ENCODE results near the gene ADAT2. TPM values are rescaled to one million over a fixed set of nuclear protein-coding genes. Genes with fewer than 3 reads are reported as not detected.

ADAT2 gene
- polyA plus RNA-seq, 3 donors: 0.08 to 9.7 (median 0.51) TPM

DNA sequence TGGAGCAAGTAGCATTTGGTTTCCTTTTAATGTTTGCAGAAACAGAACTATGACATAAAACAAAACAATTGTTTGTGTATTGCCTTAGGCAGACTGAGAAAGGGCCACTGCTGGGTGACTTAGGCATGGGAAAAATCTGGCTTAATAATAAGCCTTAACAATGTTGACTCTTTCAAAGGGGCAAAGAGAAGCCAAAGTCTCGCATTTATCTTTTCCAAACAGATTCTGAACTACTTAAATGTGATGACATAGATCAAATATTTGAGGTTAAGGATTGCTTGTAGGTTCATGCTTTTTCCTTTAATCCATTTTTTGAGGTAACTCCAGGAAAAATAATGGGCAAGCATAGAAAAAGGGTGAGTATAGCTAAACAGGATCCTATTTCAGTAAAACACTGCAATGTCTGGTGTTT lies 39.6 kb downstream of the ADAT2 start:
- TF ChIP-seq, protein P1, sequence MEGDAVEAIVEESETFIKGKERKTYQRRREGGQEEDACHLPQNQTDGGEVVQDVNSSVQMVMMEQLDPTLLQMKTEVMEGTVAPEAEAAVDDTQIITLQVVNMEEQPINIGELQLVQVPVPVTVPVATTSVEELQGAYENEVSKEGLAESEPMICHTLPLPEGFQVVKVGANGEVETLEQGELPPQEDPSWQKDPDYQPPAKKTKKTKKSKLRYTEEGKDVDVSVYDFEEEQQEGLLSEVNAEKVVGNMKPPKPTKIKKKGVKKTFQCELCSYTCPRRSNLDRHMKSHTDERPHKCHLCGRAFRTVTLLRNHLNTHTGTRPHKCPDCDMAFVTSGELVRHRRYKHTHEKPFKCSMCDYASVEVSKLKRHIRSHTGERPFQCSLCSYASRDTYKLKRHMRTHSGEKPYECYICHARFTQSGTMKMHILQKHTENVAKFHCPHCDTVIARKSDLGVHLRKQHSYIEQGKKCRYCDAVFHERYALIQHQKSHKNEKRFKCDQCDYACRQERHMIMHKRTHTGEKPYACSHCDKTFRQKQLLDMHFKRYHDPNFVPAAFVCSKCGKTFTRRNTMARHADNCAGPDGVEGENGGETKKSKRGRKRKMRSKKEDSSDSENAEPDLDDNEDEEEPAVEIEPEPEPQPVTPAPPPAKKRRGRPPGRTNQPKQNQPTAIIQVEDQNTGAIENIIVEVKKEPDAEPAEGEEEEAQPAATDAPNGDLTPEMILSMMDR (IDR thresholded peaks at IDR 0.05): no peak
- Histone ChIP-seq H3K4me2 (replicated peaks; ENCODE audit: extremely low read depth, low read length, poor library complexity, severe bottlenecking) (no peak overlapping the region), H2AFZ (ENCODE audit: insufficient read depth, low read depth, low read length, poor library complexity, severe bottlenecking) (no peak overlapping the region), H3K4me1 (ENCODE audit: control insufficient read depth in 1 of 2, insufficient read depth in 2 of 2, low read length in 2 of 2) (no peaks in the 10 kb centered on the region), H3K27ac (ENCODE audit: low read depth in 1 of 2, low read length in 2 of 2) (no peak overlapping the region), H3K9me3 (replicated peaks in 1 of 2; ENCODE audit: control insufficient read depth in 1 of 2, insufficient read depth in 1 of 2, low read length in 2 of 2) (no peaks in the 10 kb centered on the region), H3K4me3 (replicated peaks in 1 of 3; ENCODE audit: low read depth in 2 of 3, low read length in 3 of 3) (no peak overlapping the region), H3K9ac (ENCODE audit: insufficient read depth, low read length, poor library complexity, severe bottlenecking) (no peak overlapping the region), H3K27me3 (ENCODE audit: control insufficient read depth in 2 of 2, insufficient read depth in 2 of 2, low read length in 2 of 2) (no peaks in the 10 kb centered on the region), H3K79me2 (ENCODE audit: insufficient read depth, low read length) (no peaks in the 10 kb centered on the region), H4K20me1 (ENCODE audit: insufficient read depth, low read length) (no peaks in the 10 kb centered on the region), H3K36me3 (replicated peaks in 1 of 2; ENCODE audit: control insufficient read depth in 1 of 2, insufficient read depth in 2 of 2, low read length in 2 of 2) (no peaks in the 10 kb centered on the region)
- Mint-ChIP-seq H3K4me1 (no peaks in the 10 kb centered on the region), H3K27ac (no peak overlapping the region), H3K36me3 (no peaks in the 10 kb centered on the region), H3K9me3 (peaks cover 0 to 7% (median 0%) of the 10 kb centered on the region in 7 donors), H3K4me3 (no peak overlapping the region), H3K27me3 (ENCODE audit: low read depth in 3 of 3) (peaks cover 0 to 2% (median 0%) of the 10 kb centered on the region in 3 donors)
- no peak for DNase-seq
- intact Hi-C loops (cut with micrococcal nuclease): no loop called here
- no CpG with 5 or more reads among the region's 1 CpG for WGBS (ENCODE audit: insufficient coverage)

- Mint-ChIP-seq H3K4me3 (no peak overlapping the region), H3K9me3 (peaks cover 0 to 7% (median 0%) of the 10 kb centered on the region in 7 donors), H3K27ac (no peak overlapping the region), H3K4me1 (no peaks in the 10 kb centered on the region), H3K36me3 (no peaks in the 10 kb centered on the region), H3K27me3 (ENCODE audit: low read depth in 3 of 3) (peaks cover 0 to 2% (median 0%) of the 10 kb centered on the region in 3 donors)
- no peak overlapping the region for H3K9ac ChIP-seq (ENCODE audit: insufficient read depth, low read length, poor library complexity, severe bottlenecking)
- intact Hi-C loops (cut with micrococcal nuclease): no loop called here
- H3K4me1 ChIP-seq (ENCODE audit: control insufficient read depth in 1 of 2, insufficient read depth in 2 of 2, low read length in 2 of 2): no peaks in the 10 kb centered on the region
- DNase-seq: no peak
- no peak overlapping the region for H2AFZ ChIP-seq (ENCODE audit: insufficient read depth, low read depth, low read length, poor library complexity, severe bottlenecking)
- no peak overlapping the region for H3K4me3 ChIP-seq (replicated peaks in 1 of 3; ENCODE audit: low read depth in 2 of 3, low read length in 3 of 3)
- H3K27me3 ChIP-seq (ENCODE audit: control insufficient read depth in 2 of 2, insufficient read depth in 2 of 2, low read length in 2 of 2): no peaks in the 10 kb centered on the region
- no peaks in the 10 kb centered on the region for H3K36me3 ChIP-seq (replicated peaks in 1 of 2; ENCODE audit: control insufficient read depth in 1 of 2, insufficient read depth in 2 of 2, low read length in 2 of 2)
- no peaks in the 10 kb centered on the region for H3K9me3 ChIP-seq (replicated peaks in 1 of 2; ENCODE audit: control insufficient read depth in 1 of 2, insufficient read depth in 1 of 2, low read length in 2 of 2)
- no peak overlapping the region for H3K4me2 ChIP-seq (replicated peaks; ENCODE audit: extremely low read depth, low read length, poor library complexity, severe bottlenecking)
- H3K27ac ChIP-seq (ENCODE audit: low read depth in 1 of 2, low read length in 2 of 2): no peak overlapping the region
- TF ChIP-seq, protein P1 (IDR thresholded peaks at IDR 0.05): no peak
- H3K79me2 ChIP-seq (ENCODE audit: insufficient read depth, low read length): no peaks in the 10 kb centered on the region
- no peaks in the 10 kb centered on the region for H4K20me1 ChIP-seq (ENCODE audit: insufficient read depth, low read length)
These were observed 41.7 kb downstream of the ADAT2 start for GRCh38 chr6:143408787-143409162.
